Natural killer cell (primary cell): ENCODE measurements around the gene PRRG1. TPM values are rescaled to one million over a fixed set of nuclear protein-coding genes. Genes with fewer than 3 reads are reported as not detected.

Experiments used
- ATAC-seq, 3 donors: fragments of 150-1000 bp in 2 of 3; fragments of 200-7000 bp in 1 of 3; cut with Tn5 transposase; 1 replicate in 1 of 3; 2 replicates in 2 of 3; pipeline ENCODE4 v1.10.0; 2021; ENCODE audit warnings: mild to moderate bottlenecking in 2 of 3, moderate library complexity in 2 of 3
- DNase-seq, 2 donors: peaks; one replicate each; pipeline versions ENCODE4 v3.0.0 to v3.0.0-alpha.2; 2013 to 2021; ENCODE audit warnings: mixed read lengths in 1 of 2
- H3K27ac ChIP-seq: one replicate; pipeline ENCODE4 v1.5.1; 2013; ENCODE audit warnings: mild to moderate bottlenecking, low read length
- H3K27me3 ChIP-seq: one replicate; pipeline ENCODE4 v1.6.1; 2013; ENCODE audit warnings: low read length; ENCODE audit not compliant: control insufficient read depth, insufficient read depth
- H3K36me3 ChIP-seq: one replicate; pipeline ENCODE4 v1.6.1; 2013; ENCODE audit warnings: low read length; ENCODE audit not compliant: control insufficient read depth, insufficient read depth
- H3K4me1 ChIP-seq: one replicate; pipeline ENCODE4 v1.6.1; 2013; ENCODE audit warnings: low read length; ENCODE audit not compliant: control insufficient read depth, insufficient read depth
- H3K4me3 ChIP-seq: one replicate; pipeline ENCODE4 v1.5.1; 2013; ENCODE audit warnings: low read length
- H3K9me3 ChIP-seq: one replicate; pipeline ENCODE4 v1.6.1; 2013; ENCODE audit warnings: low read length; ENCODE audit not compliant: control insufficient read depth, insufficient read depth
- H3K27ac Mint-ChIP-seq, 2 donors: one replicate each; pipeline ENCODE4 v1.8.0; 2022; ENCODE audit warnings: mild to moderate bottlenecking in 2 of 2, mixed read lengths in 2 of 2, moderate library complexity in 1 of 2
- H3K27me3 Mint-ChIP-seq, 2 donors: one replicate each; pipeline ENCODE4 v1.8.0; 2022; ENCODE audit warnings: low read depth in 2 of 2, mixed read lengths in 2 of 2
- H3K36me3 Mint-ChIP-seq: one replicate; pipeline ENCODE4 v1.8.0; 2022; ENCODE audit warnings: mixed read lengths
- H3K4me1 Mint-ChIP-seq, 2 donors: one replicate each; pipeline ENCODE4 v1.8.0; 2022; ENCODE audit warnings: mixed read lengths in 2 of 2
- H3K4me3 Mint-ChIP-seq: one replicate; pipeline ENCODE4 v1.8.0; 2022; ENCODE audit warnings: mild to moderate bottlenecking, moderate library complexity, mixed read lengths
- H3K9me3 Mint-ChIP-seq, 2 donors: one replicate each; pipeline ENCODE4 v1.8.0; 2022; ENCODE audit warnings: mixed read lengths in 2 of 2
- WGBS: methylation state at CpG from one replicate; pipeline ENCODE4 v1.1.7; 2013; ENCODE audit warnings: missing lambda C conversion rate; ENCODE audit not compliant: insufficient coverage; 5-methylcytosine and 5-hydroxymethylcytosine counted together
- intact Hi-C: fragments of 100-400 bp; cut with micrococcal nuclease; formaldehyde crosslinking; loops from one replicate; pipeline ENCODE4 v1.14.2; 2022
- total RNA-seq, 4 donors: library from RNA; stranded (reverse); fragments of 120-200 nt in 1 of 4; gene quantifications; one replicate each; pipeline versions ENCODE4 v1.2.3 to v1.2.4, GENCODE V29; 2013 to 2022
- TF ChIP-seq, protein P1 (sequence below): fragments of 200-600 bp; IDR thresholded peaks from one replicate; pipeline ENCODE4 v1.8.0; 2022; ENCODE audit warnings: antibody characterized with exemption

Gene PRRG1
- total RNA-seq, 3 donors from 2014 or later (not counting 1 experiment from before 2014, with no cell fraction given), result not detected

GRCh38 chrX:37405956-37406355 is 56.8 kb downstream of the PRRG1 start:
- H3K27me3 Mint-ChIP-seq, result no peaks in the 10 kb centered on the region
- H3K4me3 ChIP-seq, result no peak overlapping the region
- no peak overlapping the region for H3K27ac Mint-ChIP-seq
- DNase-seq (no peak), ATAC-seq (no peak)
- H3K27me3 ChIP-seq, result no peaks in the 10 kb centered on the region
- no peaks in the 10 kb centered on the region for H3K9me3 Mint-ChIP-seq
- intact Hi-C loops, result no loop called here
- no peaks in the 10 kb centered on the region for H3K36me3 ChIP-seq
- no peaks in the 10 kb centered on the region for H3K9me3 ChIP-seq
- no peak overlapping the region for H3K27ac ChIP-seq
- no peaks in the 10 kb centered on the region for H3K4me1 Mint-ChIP-seq
- TF ChIP-seq, protein P1, sequence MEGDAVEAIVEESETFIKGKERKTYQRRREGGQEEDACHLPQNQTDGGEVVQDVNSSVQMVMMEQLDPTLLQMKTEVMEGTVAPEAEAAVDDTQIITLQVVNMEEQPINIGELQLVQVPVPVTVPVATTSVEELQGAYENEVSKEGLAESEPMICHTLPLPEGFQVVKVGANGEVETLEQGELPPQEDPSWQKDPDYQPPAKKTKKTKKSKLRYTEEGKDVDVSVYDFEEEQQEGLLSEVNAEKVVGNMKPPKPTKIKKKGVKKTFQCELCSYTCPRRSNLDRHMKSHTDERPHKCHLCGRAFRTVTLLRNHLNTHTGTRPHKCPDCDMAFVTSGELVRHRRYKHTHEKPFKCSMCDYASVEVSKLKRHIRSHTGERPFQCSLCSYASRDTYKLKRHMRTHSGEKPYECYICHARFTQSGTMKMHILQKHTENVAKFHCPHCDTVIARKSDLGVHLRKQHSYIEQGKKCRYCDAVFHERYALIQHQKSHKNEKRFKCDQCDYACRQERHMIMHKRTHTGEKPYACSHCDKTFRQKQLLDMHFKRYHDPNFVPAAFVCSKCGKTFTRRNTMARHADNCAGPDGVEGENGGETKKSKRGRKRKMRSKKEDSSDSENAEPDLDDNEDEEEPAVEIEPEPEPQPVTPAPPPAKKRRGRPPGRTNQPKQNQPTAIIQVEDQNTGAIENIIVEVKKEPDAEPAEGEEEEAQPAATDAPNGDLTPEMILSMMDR, result no peak
- no CpG with 5 or more reads among the region's 1 CpG for WGBS
- H3K4me3 Mint-ChIP-seq, result no peak overlapping the region
- no peaks in the 10 kb centered on the region for H3K4me1 ChIP-seq
- H3K36me3 Mint-ChIP-seq, result no peaks in the 10 kb centered on the region

DNA sequence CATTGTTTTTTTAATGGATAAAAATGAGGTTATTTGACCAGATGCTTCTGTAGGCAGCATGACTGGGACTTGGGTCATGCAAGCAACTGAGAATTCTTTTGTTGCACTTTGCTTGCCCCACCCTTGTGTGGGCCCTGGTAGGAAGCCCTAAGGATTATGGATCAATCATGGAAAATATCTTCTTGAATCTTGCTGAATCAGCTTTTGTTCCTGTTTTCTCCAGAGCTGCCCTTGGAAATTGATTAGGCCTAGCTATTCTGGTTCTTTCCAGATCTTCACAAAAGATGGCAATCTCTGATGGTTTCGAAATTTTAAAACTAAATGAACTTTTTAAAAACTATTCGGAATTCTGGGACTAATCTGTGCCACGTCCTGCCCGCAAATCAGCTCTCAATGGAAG is 58.6 kb downstream of the PRRG1 start:
- ATAC-seq (no peak), DNase-seq (no peak)
- H3K4me1 Mint-ChIP-seq, result no peaks in the 10 kb centered on the region
- H3K27me3 Mint-ChIP-seq, result no peaks in the 10 kb centered on the region
- TF ChIP-seq, protein P1, result no peak
- 88% methylated on average over 4 of the region's 4 CpGs for WGBS
- no peaks in the 10 kb centered on the region for H3K9me3 ChIP-seq
- intact Hi-C loops, result no loop called here
- H3K27ac Mint-ChIP-seq, result no peak overlapping the region
- no peak overlapping the region for H3K4me3 ChIP-seq
- no peak overlapping the region for H3K4me3 Mint-ChIP-seq
- no peak overlapping the region for H3K27ac ChIP-seq
- H3K36me3 ChIP-seq, result no peaks in the 10 kb centered on the region
- H3K9me3 Mint-ChIP-seq, result no peaks in the 10 kb centered on the region
- no peaks in the 10 kb centered on the region for H3K36me3 Mint-ChIP-seq
- H3K4me1 ChIP-seq, result no peaks in the 10 kb centered on the region
- H3K27me3 ChIP-seq, result no peaks in the 10 kb centered on the region

DNA sequence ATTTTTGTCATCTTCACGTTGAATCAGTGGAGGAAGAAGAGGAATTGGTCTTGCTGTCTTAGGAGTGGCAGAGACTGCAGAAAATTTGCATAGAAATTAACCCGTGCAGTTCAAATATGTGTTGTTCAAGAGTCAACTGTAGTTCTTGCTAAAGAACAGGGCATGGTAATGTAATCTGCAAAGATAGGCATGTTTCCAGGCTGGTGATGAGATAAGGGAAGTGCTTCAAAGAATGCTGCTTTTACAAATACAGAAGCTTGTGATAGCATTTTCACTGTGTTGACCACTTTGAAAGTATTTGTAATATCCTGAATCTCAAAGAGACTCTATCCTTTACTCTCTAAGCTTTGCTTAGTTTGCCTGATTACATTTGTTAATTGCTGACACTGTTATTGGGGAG is 60.1 kb downstream of the PRRG1 start:
- no peaks in the 10 kb centered on the region for H3K9me3 ChIP-seq
- no peaks in the 10 kb centered on the region for H3K36me3 ChIP-seq
- no peak overlapping the region for H3K4me3 ChIP-seq
- H3K4me3 Mint-ChIP-seq, result no peak overlapping the region
- WGBS, result 82% methylated on average over 2 of the region's 2 CpGs
- H3K36me3 Mint-ChIP-seq, result no peaks in the 10 kb centered on the region
- no peaks in the 10 kb centered on the region for H3K27me3 Mint-ChIP-seq
- intact Hi-C loops, result no loop called here
- no peaks in the 10 kb centered on the region for H3K4me1 ChIP-seq
- no peak for DNase-seq
- H3K9me3 Mint-ChIP-seq, result no peaks in the 10 kb centered on the region
- no peak for ATAC-seq
- no peaks in the 10 kb centered on the region for H3K27me3 ChIP-seq
- H3K27ac ChIP-seq, result no peak overlapping the region
- no peaks in the 10 kb centered on the region for H3K4me1 Mint-ChIP-seq
- no peak overlapping the region for H3K27ac Mint-ChIP-seq
- TF ChIP-seq, protein P1, result no peak

DNA sequence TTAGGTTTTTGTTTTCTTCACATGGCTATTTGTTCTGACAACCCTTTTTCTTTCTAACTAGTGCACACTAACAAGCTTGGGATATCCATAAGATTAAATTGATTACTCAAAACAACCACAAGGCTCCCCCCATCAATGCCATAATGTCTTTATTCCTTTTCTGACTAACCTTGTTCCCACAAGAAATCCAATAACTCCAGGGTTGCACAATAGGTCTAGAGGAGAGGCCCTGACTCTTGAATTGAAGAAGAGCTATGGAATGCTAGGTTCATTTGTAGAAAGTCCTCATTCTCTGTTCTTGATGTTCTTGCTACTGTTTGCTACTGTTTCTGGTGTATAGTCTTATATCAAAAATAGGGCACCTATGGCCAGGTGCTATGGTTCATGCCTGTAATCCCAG is 71.0 kb downstream of the PRRG1 start:
- peaks cover 0 to 4% of the 10 kb centered on the region in 2 donors for H3K27me3 Mint-ChIP-seq
- DNase-seq (no peak), ATAC-seq (no peak)
- intact Hi-C loops, result no loop called here
- no peaks in the 10 kb centered on the region for H3K36me3 Mint-ChIP-seq
- H3K4me3 ChIP-seq, result no peak overlapping the region
- H3K27me3 ChIP-seq, result no peaks in the 10 kb centered on the region
- no peaks in the 10 kb centered on the region for H3K4me1 ChIP-seq
- no peak overlapping the region for H3K27ac ChIP-seq
- no peaks in the 10 kb centered on the region for H3K4me1 Mint-ChIP-seq
- H3K4me3 Mint-ChIP-seq, result no peak overlapping the region
- H3K9me3 ChIP-seq, result no peaks in the 10 kb centered on the region
- no peaks in the 10 kb centered on the region for H3K36me3 ChIP-seq
- H3K9me3 Mint-ChIP-seq, result no peaks in the 10 kb centered on the region
- TF ChIP-seq, protein P1, result no peak
- H3K27ac Mint-ChIP-seq, result no peak overlapping the region
